Subcutaneous abdominal adipose tissue (tissue), 5 donors: ENCODE measurements around the gene CNTNAP2.
"Not testable (repeated sequence)": the region's sequence is repeated elsewhere in the genome, so short reads cannot be mapped to it uniquely, and the experiment has no call there.

Experiments used
- H3K27ac ChIP-seq: one replicate; pipeline ENCODE4 v1.7.0; 2013; ENCODE audit warnings: low read depth, mild to moderate bottlenecking, inconsistent platforms, low read length, moderate library complexity
- H3K27me3 ChIP-seq, 5 donors: one replicate each; pipeline ENCODE4 v1.7.0; 2013; ENCODE audit warnings: low read length in 5 of 5, inconsistent platforms in 1 of 5; ENCODE audit not compliant: control insufficient read depth in 5 of 5, insufficient read depth in 4 of 5
- H3K36me3 ChIP-seq, 5 donors: one replicate each; pipeline ENCODE4 v1.7.0; 2013; ENCODE audit warnings: low read length in 5 of 5; ENCODE audit not compliant: control insufficient read depth in 5 of 5, insufficient read depth in 5 of 5
- H3K4me1 ChIP-seq, 5 donors: one replicate each; pipeline ENCODE4 v1.7.0; 2013; ENCODE audit warnings: low read length in 5 of 5, mild to moderate bottlenecking in 3 of 5, moderate library complexity in 1 of 5; ENCODE audit not compliant: control insufficient read depth in 5 of 5, insufficient read depth in 5 of 5
- H3K4me3 ChIP-seq, 5 donors: one replicate each; pipeline ENCODE4 v1.7.0; 2013; ENCODE audit warnings: low read length in 5 of 5, low read depth in 1 of 5
- H3K9ac ChIP-seq, 5 donors: one replicate each; pipeline ENCODE4 v1.7.0; 2013; ENCODE audit warnings: low read length in 5 of 5, mild to moderate bottlenecking in 4 of 5, moderate library complexity in 3 of 5
- H3K9me3 ChIP-seq, 5 donors: one replicate each; pipeline ENCODE4 v1.7.0; 2013; ENCODE audit warnings: low read length in 5 of 5; ENCODE audit not compliant: control insufficient read depth in 5 of 5
- donor health status: healthy.
- donor health status: healthy.
- donor health status: healthy.
- donor health status: healthy.
- donor health status: healthy.

CNTNAP2 gene

GRCh38 chr7:147775516-147776284 lies 1659.1 kb downstream of the CNTNAP2 start:
- H3K27me3 ChIP-seq: no peaks in the 10 kb centered on the region
- no peaks in the 10 kb centered on the region for H3K9me3 ChIP-seq
- no peak overlapping the region for H3K27ac ChIP-seq
- no peaks in the 10 kb centered on the region for H3K36me3 ChIP-seq
- no peaks in the 10 kb centered on the region for H3K4me1 ChIP-seq
- H3K4me3 ChIP-seq: no peak overlapping the region
- H3K9ac ChIP-seq: no peak overlapping the region

GRCh38 chr7:147777309-147777708 lies 1660.7 kb downstream of the CNTNAP2 start:
- no peak overlapping the region for H3K27ac ChIP-seq
- H3K9ac ChIP-seq: no peak overlapping the region
- no peaks in the 10 kb centered on the region for H3K9me3 ChIP-seq
- H3K4me1 ChIP-seq: no peaks in the 10 kb centered on the region
- H3K27me3 ChIP-seq: no peaks in the 10 kb centered on the region
- H3K4me3 ChIP-seq: no peak overlapping the region
- no peaks in the 10 kb centered on the region for H3K36me3 ChIP-seq

GRCh38 chr7:147779949-147780348 lies 1663.3 kb downstream of the CNTNAP2 start:
- H3K9me3 ChIP-seq: no peaks in the 10 kb centered on the region
- H3K9ac ChIP-seq: no peak overlapping the region
- H3K4me3 ChIP-seq: no peak overlapping the region
- H3K4me1 ChIP-seq: no peaks in the 10 kb centered on the region
- no peak overlapping the region for H3K27ac ChIP-seq
- H3K36me3 ChIP-seq: no peaks in the 10 kb centered on the region
- H3K27me3 ChIP-seq: no peaks in the 10 kb centered on the region

- Histone ChIP-seq H3K36me3 (no peaks in the 10 kb centered on the region), H3K4me1 (peaks cover 0 to 8% (median 0%) of the 10 kb centered on the region in 5 donors), H3K9ac (no peak overlapping the region), H3K27me3 (no peaks in the 10 kb centered on the region), H3K4me3 (no peak overlapping the region), H3K9me3 (no peaks in the 10 kb centered on the region), H3K27ac (no peak overlapping the region)
Observed at GRCh38 chr7:147796581-147796980, 1680.0 kb downstream of the CNTNAP2 start.

GRCh38 chr7:147798001-147798400 lies 1681.4 kb downstream of the CNTNAP2 start:
- peaks cover 0 to 8% (median 0%) of the 10 kb centered on the region in 5 donors for H3K4me1 ChIP-seq
- H3K27me3 ChIP-seq: no peaks in the 10 kb centered on the region
- no peaks in the 10 kb centered on the region for H3K36me3 ChIP-seq
- no peaks in the 10 kb centered on the region for H3K9me3 ChIP-seq
- H3K4me3 ChIP-seq: no peak overlapping the region
- H3K9ac ChIP-seq: no peak overlapping the region
- no peak overlapping the region for H3K27ac ChIP-seq

GRCh38 chr7:147801762-147802161 lies 1685.2 kb downstream of the CNTNAP2 start:
- H3K9ac ChIP-seq, H3K9me3 ChIP-seq, H3K27me3 ChIP-seq, H3K4me1 ChIP-seq, H3K36me3 ChIP-seq, H3K27ac ChIP-seq, H3K4me3 ChIP-seq: not testable (repeated sequence)

- no peaks in the 10 kb centered on the region for H3K36me3 ChIP-seq
- no peak overlapping the region for H3K9ac ChIP-seq
- H3K27ac ChIP-seq: no peak overlapping the region
- no peaks in the 10 kb centered on the region for H3K9me3 ChIP-seq
- H3K4me1 ChIP-seq: peaks cover 0 to 4% (median 0%) of the 10 kb centered on the region in 5 donors
- H3K4me3 ChIP-seq: no peak overlapping the region
- no peaks in the 10 kb centered on the region for H3K27me3 ChIP-seq
Observed at GRCh38 chr7:147803151-147803550, 1686.5 kb downstream of the CNTNAP2 start.

GRCh38 chr7:147803606-147804005 lies 1687.0 kb downstream of the CNTNAP2 start:
- Histone ChIP-seq H3K9me3 (no peaks in the 10 kb centered on the region), H3K4me3 (no peak overlapping the region), H3K4me1 (no peaks in the 10 kb centered on the region), H3K36me3 (no peaks in the 10 kb centered on the region), H3K27me3 (no peaks in the 10 kb centered on the region), H3K9ac (no peak overlapping the region), H3K27ac (no peak overlapping the region)

GRCh38 chr7:147804032-147804431 lies 1687.4 kb downstream of the CNTNAP2 start:
- Histone ChIP-seq H3K27me3 (no peaks in the 10 kb centered on the region), H3K4me1 (no peaks in the 10 kb centered on the region), H3K4me3 (no peak overlapping the region), H3K36me3 (no peaks in the 10 kb centered on the region), H3K9me3 (no peaks in the 10 kb centered on the region), H3K27ac (no peak overlapping the region), H3K9ac (no peak overlapping the region)

- H3K4me3 ChIP-seq: no peak overlapping the region
- H3K9ac ChIP-seq: no peak overlapping the region
- no peaks in the 10 kb centered on the region for H3K9me3 ChIP-seq
- no peaks in the 10 kb centered on the region for H3K4me1 ChIP-seq
- H3K36me3 ChIP-seq: no peaks in the 10 kb centered on the region
- H3K27me3 ChIP-seq: no peaks in the 10 kb centered on the region
- no peak overlapping the region for H3K27ac ChIP-seq
Observed at GRCh38 chr7:147805996-147806576, 1689.5 kb downstream of the CNTNAP2 start.
